ENCODE results near the gene BCAS2.
"Not testable (repeated sequence)": the region's sequence is repeated elsewhere in the genome, so short reads cannot be mapped to it uniquely, and the experiment has no call there.

Gene BCAS2

DNA sequence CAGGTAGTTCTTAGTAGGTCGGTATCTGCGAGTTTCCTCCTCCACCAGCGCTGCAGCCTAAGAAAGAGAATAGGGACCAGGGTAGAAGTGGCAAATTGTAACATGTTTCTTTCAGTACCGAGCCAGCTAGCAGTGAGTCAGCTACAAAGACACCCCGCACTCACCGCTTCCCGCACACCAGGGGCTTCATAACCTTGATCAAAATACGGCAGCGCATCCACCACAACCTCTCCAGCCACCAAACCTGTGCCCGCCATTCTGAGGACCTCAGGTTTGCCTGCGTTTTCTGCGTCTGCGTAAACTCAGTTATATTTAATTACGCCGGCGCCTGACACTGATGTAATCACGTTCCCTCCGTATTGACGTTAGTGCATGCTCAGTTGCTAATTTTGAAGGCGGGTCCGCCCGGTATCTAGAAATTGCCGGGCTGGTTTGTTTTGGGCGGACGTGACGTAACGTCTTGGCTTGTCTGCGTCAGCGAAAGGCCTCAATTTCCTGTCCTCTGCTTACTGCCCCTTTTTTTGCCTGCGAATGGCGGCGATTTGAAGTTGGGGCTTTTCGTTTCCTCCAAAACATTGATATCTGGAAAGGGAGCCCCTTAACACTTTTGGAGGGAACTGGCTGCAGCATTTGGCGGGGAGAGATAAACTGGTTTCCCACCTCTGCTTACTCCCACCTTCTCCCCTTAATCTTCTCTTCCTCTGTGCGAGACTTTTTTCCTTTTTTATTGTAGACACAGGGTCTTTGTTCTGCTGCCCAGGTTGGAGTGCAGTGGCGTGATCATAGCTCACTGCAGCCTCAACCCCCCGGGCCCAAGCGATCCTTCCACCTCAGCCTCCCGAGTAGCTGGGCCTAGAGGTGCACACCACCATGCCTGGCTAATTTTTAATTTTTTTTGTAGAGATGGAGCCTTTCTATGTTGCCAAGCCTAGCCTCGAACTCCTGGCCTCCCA is at the start of gene BCAS2:
TSS of gene BCAS2 (minus strand) at position 281 of the 953 bp plus-strand sequence. CDS start at position 257, 24 bp downstream.
- peak; percentile 91 to 95 for DNase-seq (ENCODE audit: low read depth in 2 of 2)

DNA sequence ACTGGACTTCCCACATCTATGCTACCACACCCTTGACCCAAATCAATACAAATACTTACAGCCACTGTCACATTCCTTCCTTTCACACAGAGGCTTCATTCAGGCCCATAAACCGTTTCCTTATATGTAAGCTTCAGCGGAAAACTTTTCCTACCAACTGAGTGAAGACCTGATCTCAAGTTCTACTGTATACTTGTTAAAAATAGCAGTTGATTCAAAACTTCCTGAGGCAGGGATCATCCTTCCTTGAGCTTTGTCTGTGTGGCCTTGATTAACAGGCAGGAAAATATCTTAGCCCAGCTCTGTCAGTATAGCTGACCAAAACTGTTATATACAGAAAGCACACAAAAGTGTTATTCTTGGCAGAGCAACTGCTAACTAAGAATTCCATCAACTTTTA is 45.7 kb upstream of the BCAS2 start:
- no peak for DNase-seq (ENCODE audit: low read depth in 2 of 2)

DNA sequence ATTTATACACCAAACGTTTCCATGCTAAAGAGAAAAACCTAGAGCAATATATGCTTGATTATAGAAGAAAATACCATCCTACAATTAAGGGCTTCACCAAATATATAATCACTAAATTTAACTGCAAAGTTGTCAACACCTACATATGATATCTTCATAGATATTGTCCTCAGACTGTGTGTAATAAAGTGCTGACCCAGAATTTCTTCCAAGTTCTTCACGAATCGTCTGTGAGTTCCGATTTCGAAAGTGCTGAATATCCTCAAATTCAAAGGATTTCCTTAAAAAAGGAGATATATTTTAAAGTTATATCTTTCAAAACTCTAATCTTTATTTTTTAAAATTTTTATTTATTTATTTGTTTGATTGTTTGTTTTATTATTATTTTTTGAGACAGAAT is 41.9 kb upstream of the BCAS2 start:
- no peak for DNase-seq (ENCODE audit: low read depth in 2 of 2)

DNA sequence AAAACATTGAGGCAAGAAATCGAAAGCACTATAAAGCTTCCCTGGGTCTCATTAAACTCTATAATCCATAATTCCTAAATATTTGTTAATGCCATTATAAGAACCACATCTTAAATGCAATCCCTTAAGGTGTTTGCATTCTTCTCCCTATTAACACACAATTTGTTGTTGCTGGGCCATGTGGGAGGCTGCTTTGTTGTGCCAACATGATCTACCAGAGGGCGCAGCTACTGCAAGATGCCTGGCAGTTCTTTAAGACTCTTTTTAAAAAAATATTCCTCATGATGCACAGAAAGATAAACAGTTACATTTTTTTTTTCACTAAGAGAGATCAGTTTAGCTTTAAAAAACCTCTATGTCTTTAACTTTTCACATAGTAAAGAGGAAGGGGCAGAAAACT is 39.0 kb upstream of the BCAS2 start:
- no peak for DNase-seq (ENCODE audit: low read depth in 2 of 2)

DNA sequence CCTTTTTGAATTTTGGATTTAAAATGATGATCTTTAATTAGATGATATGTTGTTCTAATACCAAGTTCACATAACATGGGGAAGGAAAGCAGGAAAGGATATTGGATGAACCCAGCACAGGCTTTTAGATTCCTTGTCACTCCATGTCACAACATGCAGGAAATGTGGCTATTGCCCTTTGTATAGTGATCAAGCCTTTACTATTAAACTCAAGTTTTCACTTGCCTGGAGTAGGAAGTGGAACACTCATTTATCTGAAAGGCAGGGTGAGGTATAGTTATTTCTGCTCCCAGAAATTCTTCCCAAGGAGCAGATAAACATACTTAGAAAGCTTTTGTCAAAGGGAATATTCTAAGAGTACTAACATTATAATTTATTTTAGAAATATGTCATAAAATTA is 37.2 kb upstream of the BCAS2 start:
- no peak for DNase-seq (ENCODE audit: low read depth in 2 of 2)

DNA sequence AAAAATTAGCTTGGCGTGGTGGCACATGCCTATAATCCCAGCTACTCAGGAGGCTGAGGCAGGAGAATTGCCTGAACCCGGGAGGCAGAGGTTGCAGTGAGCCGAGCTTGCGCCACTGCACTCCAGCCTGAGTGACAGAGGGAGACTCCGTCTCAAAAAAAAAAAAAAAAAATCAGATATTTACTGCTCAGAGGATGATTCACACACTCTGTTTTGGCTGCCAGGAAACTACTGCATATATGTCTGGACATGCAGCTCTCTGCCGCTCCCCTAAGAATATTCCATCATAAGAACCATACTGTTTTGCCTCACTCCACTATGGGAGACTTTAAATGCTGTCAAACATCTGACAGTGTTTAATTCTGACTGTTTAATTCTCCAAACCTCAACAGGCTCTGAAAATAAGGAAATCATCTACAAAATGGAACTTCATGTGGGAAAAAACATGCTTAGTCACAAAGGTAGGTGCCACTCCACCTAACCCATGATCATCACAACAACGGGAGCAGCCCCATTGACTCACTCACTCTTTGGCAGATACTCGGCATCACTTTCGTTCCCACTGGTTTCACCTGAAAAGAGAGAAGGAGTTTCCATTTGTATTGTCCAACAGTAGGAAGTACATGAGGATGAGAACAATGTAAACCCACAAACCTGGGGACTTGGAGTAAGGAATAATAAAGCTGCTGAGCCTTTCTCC is 29.3 kb upstream of the BCAS2 start:
- DNase-seq (ENCODE audit: low read depth in 2 of 2), result no peak

DNA sequence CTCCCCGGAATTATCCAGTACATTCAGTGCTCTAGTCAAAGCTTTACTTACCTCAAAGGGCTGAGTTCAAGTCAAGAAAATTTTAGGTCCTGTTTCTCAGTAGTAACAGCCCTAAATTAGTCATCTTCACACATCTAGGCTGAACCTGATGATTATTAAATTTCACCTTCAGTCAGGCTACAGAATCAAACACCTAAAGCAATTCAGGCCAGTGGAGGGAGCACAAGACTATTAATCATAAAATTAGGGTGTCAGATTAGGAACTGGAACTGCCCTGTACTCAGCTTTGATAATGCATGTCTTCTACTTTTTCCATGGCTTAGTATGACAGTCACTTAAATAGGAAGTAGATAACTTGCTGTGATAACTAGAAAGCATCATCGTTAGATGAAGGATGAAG is 28.4 kb upstream of the BCAS2 start:
- DNase-seq (ENCODE audit: low read depth in 2 of 2), result no peak

DNA sequence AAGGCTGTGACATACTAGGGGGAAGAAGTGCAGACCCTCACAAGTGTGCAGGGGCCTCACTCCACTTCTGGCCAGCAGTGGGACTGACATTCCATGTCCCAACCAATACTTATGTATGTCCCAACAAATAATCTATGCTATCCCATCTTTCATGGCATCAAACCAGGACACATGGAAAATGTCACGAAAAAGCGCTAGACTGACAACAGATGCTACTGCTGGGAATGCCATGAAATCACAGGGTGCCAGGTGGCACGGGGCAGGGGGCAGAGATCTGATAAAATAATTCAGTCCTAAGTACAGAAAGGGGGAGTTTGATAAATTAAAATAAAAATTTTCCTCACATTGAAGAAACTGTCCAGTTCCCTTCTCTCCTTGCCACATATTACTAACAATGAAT is 27.6 kb upstream of the BCAS2 start:
- DNase-seq (ENCODE audit: low read depth in 2 of 2), result no peak

DNA sequence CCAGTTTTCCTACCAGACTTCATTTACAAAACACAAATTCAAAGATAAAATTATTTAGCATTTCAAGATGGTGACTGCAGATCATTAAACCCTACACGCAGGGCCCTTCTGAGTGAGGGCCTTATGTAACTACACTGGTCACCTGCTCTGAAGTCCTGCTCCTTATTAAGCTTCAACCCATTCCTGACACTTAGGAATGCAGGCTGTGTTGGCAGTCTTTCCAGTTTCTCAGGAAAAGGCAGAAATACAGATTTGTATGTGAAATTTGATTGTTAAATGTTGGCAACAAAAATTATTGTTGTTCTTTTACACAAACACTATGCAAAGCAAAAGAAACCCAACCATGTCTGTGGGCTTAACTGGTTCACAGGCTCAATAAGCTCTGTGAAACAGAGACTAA is 25.8 kb upstream of the BCAS2 start:
- no peak for DNase-seq (ENCODE audit: low read depth in 2 of 2)

DNA sequence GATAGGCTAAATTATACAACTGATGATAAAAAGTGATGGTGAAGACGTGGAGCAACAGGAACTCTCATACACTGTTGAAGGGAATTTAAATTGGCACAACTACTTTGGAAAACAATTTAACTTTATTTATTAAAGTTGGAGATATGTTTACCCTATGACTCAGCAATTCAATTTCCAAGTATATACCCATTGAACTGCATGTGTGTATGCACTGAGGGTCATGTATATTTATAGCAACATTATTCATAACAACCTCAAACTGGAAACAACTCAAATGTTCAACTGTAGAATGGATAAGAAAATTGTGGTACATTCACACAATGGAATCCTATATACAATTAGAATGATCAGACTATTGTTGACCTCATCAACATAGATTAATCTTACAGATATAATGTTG is 16.5 kb upstream of the BCAS2 start:
- no peak for DNase-seq (ENCODE audit: low read depth in 2 of 2)

DNA sequence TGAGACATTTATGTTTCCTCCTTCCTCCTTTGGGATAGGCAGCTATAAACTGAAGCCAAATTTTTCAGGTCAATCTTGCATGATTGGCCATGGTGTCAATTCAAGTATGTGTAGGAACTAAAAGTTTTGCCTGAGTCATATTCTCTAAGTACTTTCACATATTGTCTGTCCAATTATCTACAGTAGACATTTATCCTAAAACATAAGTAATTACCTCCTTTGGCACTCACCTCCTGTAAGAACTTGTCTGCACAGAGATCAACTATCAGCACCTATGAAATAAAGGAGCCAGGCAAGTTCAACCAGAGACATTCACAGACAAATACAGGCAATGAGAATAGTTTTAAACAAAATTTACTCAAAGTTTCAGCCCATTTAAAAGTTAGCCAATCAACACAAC is 14.2 kb upstream of the BCAS2 start:
- DNase-seq (ENCODE audit: low read depth in 2 of 2), result no peak

DNA sequence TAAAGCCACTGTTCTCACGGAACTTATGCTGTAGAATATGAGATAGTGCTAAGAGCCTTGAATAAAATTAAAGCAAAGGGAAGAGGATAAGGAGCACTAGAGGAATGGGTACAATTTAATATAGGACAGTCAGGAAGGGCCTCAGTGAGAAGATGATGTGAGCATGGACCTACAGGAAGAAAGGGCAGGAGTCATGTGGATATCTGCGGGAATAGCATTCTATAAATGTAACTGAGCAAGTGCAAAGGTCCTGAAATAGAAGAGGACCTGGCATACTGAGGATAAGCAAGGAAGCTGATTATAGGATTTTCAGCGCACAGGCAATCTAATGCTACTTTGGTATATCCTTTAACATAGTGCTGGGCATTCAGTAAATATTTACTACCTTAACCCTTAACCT is 12.6 kb upstream of the BCAS2 start:
- no peak for DNase-seq (ENCODE audit: low read depth in 2 of 2)

DNA sequence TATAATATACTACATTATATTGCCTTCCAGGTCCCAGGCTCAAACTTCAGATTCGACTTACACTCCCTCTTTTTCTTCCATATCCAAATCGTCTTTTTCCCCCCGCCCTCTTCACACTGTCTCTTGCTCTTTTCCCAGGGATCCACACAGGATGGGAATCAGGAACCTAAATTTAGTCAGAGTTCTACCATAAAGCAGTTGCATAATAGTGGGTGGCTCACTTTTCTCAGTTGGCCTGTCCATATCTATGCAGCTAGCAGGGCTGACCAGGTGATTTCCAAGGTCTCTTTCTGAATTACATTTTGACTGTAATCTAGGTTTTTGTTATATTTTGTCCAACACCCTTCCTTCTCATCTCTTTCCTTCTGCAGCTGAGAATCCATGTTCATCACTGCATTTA is 7.7 kb upstream of the BCAS2 start:
- DNase-seq (ENCODE audit: low read depth in 2 of 2), result no peak

DNA sequence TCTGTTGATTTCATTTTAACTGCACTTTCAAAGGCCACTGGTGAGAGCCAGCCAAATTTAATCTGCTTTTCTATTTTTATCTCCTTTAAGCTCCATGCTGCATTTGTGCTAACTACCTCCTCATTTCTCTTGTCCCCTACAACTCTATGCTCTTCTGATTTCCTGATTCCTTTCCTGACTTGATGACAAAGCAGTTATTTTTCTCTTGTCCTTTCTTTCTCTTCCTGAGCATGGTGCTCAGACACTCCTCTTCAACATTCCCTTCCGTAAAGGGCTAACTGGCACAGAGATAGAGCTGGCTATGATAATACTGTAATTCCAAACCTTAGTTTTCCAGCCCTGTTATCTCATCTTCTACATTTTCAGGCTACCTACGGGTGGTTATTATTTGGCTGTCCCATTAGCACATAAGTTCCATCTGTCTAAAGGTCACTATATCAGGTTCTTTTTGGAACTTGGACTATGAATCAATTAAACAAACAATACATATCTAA is 6.8 kb upstream of the BCAS2 start:
- no peak for DNase-seq (ENCODE audit: low read depth in 2 of 2)

DNA sequence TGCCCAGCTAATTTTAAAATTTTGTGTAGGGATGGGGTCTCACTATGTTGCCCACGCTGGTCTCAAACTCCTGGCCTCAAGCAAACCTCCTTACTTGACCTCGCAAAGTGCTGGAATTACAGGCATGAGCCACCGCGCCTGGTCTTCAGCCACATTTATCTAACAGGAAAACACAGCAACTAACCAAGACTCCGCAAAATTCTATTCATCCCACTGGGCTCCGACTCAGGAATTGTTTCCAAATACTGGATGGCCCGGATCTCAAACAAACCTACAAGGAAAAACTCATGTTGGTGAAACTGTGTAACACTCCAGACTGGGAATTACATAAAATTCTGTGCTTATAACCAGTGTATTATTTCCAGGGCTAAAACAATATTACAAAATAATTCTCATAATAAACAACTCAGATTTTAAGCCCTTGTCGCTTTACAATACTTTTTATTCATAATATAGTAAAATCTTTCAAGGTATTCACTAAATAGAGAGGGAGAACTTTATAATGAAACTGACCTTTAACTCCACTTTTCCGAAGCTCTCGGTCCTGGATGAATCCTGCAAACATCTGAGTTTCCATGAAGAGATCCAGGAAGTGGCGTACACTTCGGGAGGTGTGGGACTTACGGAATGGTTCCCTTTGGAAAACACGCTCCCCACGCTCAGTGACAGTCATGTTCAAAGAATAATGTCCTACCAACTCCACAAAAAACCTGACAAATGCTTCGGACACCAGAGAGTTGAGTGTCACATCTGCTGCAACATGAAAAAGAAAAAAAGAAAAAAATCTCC is 6.0 kb upstream of the BCAS2 start:
- no peak for DNase-seq (ENCODE audit: low read depth in 2 of 2)

DNA sequence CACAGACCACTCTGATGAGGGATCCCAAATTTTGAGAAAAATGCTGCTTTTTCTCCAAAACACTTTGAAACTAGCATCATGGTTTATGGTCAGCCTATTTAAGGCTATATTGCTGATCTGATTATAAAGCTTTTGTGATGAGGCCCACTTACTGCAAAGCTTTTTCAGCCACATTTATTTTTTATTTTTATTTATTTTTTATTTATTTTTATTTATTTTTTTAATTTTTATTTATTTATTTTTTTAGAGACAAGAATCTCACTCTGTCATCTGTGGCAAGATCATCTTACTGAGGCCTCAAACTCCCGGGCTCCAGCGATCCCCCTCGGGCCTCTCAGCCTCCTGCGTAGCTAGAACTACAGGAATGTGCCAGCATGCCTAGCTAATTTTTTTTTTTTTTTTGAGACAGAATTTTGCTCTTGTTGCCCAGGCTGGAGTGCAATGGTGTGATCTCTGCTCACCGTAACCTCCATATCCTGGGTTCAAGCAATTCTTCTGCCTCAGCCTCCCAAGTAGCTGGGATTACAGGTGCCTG is 5.2 kb upstream of the BCAS2 start:
- DNase-seq (ENCODE audit: low read depth in 2 of 2), result no peak

DNA sequence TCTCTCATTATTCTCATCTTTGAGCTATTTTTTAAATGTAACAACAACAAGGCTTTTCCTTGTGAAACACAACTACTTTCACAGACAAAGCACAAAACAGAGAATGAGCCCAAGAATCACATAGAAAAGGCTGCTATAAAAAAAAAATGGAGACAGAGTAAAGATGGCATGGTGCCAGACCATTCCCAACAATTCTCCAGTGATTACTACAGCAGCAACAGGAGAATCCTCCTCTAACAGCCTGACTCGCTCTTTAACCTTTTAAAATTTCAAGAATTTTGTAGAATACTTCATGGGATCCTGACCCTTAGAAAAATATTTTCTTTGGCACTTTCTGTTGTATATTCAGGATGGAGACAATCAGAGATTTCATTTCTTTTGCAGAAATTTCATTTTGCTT is 3.8 kb upstream of the BCAS2 start:
- no peak for DNase-seq (ENCODE audit: low read depth in 2 of 2)

DNA sequence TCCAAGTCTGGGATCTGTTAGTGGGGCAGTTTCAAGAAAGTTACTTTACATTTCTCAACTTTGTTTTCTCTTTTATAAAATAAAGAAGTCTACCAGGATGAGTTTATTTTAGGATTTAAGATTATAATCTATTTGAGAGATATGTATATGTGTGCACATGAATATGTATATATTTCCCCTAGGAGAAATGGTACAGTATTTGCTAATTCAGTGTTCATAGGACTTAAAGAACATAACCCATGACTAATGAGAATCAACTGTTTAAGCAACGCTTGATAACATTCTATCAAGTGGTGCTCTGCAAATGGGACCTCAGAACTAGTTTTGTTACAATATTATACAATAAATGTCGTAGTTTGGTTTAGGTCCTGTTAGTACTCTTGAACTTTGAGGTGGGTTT is 7.0 kb downstream of the BCAS2 start:
- no peak for DNase-seq (ENCODE audit: low read depth in 2 of 2)

DNA sequence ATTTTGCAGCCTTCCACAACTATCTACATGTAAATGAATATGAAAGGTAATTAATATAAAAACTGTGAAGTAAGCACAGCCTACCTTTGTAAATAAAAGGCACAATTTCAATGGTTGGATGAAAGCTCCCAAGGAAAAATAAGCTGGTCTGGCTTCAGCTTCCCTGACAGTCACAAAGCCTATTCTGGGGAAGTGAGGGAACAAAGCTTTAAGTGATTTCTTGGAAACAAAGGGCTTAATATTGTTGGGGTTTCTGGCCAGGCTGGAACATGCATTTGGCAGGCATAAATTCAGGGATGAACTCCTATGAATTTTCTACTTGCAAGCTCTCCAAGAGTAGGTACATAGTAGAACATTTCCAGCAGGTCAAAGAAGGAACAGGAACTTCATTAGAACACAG is 17.3 kb downstream of the BCAS2 start:
- no peak for DNase-seq (ENCODE audit: low read depth in 2 of 2)

DNA sequence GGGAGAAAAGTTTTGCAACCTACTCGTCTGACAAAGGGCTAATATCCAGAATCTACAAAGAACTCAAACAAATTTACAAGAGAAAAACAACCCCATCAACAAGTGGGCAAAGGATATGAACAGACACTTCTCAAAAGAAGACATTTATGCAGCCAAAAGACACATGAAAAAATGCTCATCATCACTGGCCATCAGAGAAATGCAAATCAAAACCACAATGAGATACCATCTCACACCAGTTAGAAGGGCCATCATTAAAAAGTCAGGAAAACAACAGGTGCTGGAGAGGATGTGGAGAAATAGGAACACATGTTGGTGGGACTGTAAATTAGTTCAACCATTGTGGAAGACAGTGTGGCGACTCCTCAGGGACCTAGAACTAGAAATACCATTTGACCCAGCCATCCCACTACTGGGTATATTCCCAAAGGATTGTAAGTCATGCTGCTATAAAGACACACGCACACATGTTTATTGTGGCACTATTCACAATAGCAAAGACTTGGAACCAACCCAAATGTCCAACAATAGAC is 18.4 kb downstream of the BCAS2 start:
- DNase-seq (ENCODE audit: low read depth in 2 of 2), result not testable (repeated sequence)

DNA sequence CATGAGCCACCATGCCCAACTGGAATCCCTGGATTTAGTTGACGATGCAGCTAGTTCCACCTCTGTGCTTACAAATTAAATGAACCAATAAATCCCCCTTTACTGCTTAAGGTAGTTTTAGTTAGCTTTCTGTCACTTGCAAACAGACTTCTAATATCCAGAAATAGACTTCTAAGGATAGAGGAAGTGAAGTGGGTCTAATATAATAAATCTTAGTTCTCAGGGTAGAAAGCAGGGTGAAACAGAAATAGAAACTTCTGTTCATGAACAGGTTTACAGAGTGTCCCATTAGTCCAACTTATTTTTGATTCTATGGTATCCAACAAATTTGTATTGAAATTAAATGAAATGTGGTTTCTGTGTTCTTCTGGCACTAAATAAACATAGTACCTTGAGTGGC is 20.1 kb downstream of the BCAS2 start:
- no peak for DNase-seq (ENCODE audit: low read depth in 2 of 2)

DNA sequence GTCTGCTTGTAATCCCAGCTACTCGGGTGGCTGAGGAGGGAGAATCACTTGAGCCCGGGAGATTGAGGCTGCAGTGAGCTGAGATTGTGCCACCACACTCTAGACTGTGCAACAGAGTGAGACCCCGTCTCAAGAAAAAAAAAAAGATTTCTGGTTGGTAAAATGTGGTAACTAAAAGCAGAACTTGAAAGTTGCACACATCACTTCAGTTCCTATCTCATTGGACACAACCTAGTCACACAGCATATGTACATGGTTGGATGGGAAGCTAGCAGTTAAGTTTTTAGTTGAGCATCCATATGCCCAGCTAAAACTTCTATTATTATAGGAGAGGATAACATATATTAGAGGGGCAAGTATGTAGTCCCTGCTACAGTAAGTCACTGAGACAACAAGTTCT is 22.1 kb downstream of the BCAS2 start:
- DNase-seq (ENCODE audit: low read depth in 2 of 2), result no peak

Data from stimulated activated CD8-positive, alpha-beta memory T cell treated with anti-CD3 and anti-CD28 coated beads, Interleukin-7, amount 100 ng/mL, for 4 hours (primary cell).